Measurements from ENCODE around the gene MCM9. TPM values are rescaled to one million over a fixed set of nuclear protein-coding genes. Genes with fewer than 3 reads are reported as not detected.
A peak's percentile ranks its signal among the peaks of the same experiment; 100 is the strongest.

MCM9 gene
- total RNA-seq, 1 donor from 2014 or later = 27.6 TPM

DNA sequence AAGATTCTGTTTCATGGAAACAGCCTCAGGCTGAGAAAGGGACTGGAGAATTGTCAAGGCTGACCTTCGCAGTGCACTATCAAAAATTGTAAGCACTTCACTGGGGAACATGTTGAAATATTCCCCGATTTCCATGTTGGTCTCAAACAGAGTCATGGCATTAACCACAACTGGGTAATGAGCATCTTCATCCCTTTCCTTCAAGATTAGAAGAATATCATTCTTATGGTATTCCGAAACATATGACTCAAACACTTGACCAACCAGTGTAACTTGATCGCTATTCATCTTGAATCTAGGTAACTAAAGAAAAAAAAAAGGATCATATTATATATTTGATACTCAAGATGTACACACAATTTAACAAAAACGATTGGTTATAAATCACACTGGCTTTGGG, 3.5 kb downstream of the MCM9 start:
- no peak for DNase-seq

DNA sequence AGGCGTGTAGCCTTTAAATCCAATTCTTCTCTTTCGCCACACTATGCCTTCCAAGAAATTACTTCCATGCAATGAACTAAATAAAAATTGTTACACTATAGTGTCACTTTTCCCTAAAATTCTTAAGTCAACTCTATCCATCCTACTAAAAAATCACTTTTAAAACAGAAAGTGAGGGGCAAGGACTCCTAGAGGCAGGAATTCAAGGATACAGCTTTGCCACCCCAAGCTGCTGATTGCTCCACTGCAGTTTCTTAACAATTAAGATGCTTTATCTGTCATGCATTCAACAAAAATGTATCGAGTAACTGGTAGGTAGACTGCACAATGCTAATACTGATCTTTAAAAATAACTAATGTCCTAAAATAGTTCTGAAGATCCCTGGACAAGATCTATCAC, 4.3 kb downstream of the MCM9 start:
- DNase-seq = no peak

DNA sequence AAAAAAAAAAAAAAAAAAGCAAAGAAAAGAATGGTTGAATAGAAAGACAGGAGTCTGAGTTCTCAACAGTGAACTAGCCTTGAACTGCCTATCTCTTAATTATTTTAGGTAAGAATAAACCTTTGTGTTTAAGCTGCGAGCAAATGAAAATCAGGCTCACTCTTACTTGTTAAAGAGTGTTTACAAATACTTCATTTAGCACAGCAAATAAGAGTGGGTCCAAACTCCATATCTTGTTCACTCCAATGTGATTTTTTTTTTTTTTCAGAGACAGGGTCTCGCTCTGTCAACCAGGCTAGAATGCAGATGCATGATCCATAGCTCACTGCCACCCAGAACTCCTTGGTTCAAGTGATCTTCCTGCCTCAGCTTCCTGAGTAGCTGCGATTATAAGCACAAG, 11.9 kb downstream of the MCM9 start:
- no peak for DNase-seq

DNA sequence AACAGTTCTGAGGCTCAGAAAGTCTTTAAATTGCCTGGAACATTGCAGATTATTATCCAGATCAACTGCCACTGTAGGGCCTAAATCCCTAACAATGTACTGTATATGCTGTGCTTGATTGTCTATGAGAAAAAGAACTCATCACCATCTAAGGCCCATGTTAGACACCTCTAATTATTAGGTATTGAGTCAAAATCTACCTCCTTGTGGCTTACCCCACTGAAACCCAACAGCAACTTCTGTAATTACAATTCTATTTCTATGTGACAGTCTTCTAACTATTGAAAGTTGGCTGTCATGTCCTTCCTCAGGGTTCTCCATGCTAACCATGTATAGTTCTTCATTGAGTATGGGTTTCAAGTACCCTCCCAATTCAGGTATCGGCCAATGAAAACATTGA, 13.9 kb downstream of the MCM9 start:
- DNase-seq = no peak

DNA sequence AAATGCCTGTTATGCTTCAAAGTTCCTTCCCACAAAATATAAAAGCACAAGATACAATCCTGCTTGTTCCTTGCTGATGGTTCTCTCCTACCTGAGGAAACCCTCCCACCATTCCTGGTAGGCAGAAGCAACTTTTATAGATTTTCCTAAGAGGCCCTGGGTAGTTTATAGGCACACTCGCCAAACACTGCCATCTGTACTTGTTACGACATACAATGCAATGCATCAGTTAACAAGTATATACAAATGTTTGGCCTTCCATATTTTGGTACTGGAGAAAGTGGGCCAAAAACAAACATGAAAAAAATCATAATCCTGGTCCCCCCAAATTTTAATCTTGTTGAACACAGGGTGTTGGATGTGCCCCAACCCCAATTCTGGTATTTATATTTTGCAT, 16.6 kb downstream of the MCM9 start:
- DNase-seq = no peak

DNA sequence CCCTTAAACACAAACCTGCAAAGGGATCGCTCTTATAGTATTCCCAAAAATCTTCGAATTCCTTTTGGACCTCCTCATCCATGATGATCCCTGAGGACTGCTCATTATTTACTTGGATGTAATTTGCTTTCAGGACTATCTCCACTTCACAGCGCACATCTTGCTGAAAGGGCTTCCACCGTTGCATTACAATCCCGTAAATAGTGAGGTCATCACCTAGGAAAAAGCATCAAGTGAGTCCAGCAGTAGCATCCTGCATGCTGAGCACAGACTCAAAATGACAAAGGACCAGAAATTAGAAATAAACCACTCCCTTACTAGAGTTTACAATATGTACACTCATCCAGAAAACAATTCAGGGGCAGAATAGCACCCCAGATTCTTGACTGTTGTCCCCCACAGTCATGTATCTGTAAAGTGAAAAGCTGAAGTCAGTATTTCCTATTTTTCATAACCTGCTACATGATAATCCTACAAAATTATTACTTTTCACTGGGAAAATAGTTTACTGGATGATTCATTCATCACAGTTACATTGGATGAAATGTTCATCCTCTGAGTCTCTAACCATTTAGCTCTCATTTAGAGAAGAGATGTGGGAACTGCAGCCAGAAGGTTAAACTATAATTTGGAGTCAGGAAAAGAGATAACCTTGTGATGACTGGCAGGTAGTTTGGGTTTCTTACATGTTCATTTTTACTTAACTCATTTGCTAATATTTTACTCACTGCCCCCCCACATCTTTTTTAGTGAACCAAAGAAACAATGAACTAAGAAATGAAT, 17.2 kb downstream of the MCM9 start:
- no peak for DNase-seq

DNA sequence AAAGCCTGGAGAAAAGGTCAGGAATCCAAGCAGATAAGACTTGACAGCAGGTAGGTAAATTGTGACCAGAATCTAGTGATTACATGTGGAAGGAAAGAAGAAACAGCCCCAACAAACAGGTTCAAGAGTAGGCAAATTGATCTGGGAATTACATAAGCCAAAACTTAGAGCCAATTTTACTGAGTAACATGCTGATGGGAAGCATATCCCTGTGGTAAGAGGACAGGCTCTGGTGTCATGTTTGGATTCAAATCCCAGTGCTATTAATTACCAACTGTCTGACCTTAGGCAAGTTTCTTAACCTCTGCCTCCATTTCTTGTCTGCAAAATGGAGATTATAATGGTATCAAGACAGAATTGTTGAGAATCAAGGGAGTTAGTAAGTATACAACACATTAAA, 20.4 kb downstream of the MCM9 start:
- no peak for DNase-seq

DNA sequence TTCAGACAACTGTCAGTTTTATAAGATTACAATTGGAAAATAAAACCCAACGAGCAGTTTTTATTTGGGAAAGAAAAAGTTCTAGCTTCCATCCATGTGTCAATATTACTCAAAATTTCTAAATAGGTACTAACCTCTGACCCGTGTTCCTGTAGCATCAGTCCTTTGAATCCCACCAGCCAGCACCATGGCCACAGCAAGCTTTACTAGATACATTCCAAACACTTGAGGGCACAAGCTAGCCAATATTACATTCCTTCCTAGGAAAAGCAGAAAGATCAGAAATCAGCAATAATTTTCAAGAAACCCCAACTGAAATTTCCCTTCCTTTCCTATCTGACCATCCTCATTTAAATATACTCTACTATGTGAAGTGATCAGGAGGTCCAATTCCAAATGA, 21.8 kb downstream of the MCM9 start:
- no peak for DNase-seq

DNA sequence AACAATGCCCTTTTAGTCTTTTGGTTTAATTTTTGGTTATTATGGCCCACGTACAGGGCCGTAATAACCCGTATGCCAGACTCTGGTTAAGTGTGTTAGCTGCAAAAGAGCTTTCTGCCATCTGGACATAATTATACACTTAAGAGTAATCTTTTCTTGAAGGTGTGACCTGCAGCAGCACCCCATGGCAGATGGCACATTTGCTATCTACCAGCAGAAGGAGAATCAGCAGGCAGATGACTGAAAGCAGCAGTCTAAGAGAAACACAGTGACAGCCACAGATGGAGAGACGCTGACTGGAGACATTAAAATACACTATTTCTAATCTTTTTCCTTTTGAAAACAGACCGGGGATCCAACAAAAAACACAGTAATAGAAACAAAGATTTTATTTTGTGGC, 22.3 kb downstream of the MCM9 start:
- no peak for DNase-seq

DNA sequence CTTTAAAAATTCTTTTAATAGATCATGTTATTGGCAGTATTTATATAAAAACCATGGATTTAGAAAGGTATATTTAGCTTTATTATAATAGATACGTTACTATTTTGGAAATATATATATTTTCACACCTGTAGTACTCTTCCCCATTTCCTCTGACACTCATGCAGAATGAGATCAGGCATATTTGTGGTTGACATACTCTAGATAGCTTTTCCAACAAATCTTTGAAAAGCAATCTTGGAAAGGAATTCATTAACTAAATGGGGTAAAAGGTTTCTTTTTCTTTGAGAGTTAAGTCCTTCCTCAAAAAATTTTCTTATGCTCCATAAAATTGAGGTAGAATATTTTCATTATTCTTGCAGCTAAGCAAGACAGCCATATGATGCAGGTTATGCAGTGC, 26.5 kb downstream of the MCM9 start:
- no peak for DNase-seq

DNA sequence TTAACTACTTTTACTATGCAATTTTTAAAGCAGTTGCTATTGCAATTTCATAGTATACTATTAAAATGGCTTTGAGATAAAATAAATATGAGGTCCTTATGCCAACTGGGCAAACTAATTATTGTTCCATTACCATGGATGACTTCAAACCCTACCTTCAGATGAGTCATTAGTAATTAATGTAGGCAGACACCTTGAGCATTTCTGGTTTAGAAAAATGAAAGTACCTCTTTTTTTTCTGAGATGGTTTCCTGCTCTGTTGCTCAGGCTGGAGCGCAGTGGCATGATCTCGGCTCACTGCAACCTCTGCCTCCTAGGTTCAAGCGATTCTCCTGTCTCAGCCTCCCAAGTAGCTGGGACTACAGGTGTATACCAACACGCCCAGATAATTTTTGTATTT, 29.1 kb downstream of the MCM9 start:
- DNase-seq = no peak

DNA sequence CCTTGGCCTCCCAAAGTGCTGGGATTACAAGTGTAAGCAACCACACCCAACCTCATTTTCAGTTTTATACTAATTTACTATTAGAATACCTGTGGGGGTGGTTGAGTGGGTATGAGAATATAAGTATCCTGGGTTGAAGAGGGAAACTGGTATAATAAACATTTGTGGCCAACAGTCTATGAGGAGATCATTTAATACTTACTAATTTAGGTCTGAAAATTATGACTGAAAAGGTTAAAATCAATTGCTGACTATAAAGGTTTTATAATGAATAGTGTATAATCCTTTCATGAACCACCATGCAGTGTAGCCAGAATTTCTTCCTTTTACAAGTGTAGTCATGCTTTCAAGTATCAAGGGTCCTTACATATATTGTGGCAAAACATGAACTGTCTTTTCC, 29.9 kb downstream of the MCM9 start:
- DNase-seq = no peak

DNA sequence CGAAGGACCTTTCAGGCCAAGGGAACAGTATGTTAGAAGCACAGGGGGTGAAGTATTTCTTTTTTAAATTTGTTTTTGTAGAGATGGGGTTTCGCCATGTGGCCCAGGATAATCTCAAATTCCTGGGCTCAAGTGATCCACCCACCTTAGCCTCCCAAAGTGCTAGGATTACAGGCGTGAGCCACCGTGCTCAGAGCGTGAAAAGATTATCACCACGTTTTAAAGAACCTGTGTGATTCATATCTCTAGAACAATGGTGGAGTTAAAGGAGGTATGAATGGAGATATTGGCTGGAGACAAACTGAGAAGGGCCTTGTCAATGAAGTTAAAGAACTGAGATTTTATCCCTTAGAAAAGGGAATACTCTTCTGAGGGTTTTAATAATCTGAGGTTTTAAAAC, 31.3 kb downstream of the MCM9 start:
- DNase-seq = no peak

DNA sequence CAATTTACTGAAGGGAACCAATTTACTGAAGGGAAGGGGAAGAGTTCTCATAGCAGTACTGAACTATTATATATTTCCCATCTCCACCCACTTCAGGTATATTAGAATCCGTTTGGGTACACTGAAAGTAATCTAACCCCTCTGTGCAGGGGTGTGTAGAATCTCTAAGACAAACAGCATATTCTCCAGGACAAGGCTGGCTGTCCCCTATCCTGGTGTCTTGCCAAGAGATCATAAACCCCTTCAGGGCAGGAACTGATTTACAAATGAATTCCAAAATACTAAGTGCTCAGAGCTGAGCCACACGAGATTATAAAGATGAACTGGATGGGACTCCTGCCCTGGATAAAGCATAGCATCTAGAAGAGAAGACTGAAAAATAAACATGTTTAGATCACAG, 31.8 kb downstream of the MCM9 start:
- no peak for DNase-seq

DNA sequence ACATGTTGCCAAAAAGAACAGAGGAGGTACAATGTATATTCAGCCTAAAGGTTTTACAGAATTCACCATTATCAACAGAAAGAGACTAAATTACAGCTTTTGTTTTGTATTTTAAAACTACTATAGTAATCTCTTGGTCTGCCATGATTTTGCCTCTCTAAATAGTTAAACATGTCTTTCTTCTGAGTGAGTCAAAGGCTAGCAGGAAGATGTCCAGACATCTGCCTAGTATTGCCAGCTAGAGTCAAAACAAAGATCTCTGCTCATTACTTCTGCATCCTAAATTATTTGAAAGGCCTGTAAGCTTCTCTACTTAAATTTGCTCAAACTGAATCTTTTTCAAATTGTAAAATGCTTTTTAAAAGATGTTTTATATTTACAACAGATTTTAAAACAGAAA, 32.2 kb downstream of the MCM9 start:
- peak; percentile 29 for DNase-seq

DNA sequence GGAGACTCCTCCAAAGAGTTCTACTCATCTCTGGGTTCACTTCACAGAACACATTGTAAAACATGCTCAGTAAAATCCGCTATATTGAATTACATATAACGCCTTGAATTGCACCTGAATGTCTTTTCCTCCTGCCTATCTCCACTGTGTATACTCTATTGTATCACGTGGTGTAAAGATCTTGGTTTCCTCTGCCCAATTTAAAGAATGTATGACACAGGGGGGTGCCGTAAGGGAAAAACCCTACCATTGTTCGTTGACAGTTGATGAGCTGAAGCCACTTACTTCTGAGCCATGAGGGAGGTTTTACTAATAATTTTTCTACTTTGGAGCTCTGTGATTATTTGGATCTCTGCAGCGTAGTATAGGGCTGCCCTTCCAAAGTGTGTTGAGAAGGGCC, 35.0 kb downstream of the MCM9 start:
- no peak for DNase-seq

DNA sequence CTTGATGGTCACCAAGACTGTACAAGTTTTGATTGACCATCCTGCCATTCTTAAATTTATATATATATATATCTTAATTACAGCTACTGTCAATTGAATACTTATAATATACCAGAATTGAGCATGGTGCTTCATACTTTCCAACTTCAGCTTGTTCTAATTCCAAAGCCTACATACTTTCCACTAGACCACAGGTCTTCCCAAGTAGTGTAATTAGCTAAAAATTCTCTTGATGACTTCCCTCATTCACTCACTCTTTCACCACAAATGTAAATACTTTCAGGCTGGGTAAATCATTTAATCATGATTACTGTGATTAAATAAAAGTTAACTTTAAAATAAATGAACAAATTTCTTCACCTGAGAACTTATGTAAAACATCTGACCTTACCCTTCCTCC, 37.6 kb downstream of the MCM9 start:
- no peak for DNase-seq

DNA sequence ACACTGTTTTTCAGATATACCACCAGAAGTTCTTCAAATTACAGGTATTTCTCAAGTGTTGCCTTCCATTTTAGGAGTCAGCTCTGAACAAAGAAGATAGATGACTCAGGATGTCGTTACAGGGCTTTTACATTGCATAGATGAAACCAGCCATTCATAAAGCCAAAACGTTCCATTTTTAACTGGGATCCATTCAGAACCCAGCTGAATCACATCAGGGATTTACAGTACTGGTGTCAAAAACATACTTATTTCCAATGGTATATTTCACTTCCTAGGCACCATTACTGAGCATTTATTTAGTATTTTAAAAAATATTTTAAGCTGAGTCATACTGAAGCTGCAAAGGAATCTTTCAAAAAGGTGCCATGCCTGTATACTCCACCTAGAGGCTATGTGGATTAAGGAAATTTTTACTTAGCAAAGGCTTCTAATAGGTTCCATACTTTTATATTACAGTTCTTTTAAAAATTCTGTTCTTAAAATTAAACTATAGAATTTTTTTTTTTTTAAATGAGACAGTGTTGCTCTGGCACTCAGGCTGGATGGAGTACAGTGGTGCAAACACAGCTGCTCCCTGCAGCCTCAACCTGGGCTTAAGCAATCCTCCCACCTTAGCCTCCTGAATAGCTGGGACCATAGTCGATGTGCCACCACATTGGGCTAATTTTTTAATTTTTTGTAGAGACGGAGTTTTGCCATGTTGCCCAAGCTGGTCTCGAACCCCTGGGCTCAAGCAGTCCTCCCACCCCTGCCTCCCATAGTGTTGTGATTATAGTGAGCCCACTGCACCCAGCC, 38.4 kb downstream of the MCM9 start:
- peak; percentile 72 for DNase-seq

DNA sequence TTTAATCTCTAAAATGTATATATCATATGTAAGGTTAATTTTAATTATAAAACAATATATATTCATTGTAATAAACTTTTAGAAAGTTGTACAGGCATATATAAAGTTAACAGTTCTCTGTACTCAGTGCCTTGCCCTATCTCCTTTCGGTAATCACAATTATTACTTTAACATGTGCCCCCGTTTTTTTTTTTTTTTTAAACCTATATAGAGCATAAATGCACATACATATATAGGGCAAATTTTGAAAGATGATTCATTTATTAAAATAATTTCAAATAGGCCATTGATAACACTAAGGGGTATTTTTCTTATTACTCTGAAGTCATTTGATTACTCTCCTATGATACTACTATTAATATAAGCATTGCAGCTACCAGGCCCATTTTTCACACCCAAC, 39.1 kb downstream of the MCM9 start:
- DNase-seq = no peak

DNA sequence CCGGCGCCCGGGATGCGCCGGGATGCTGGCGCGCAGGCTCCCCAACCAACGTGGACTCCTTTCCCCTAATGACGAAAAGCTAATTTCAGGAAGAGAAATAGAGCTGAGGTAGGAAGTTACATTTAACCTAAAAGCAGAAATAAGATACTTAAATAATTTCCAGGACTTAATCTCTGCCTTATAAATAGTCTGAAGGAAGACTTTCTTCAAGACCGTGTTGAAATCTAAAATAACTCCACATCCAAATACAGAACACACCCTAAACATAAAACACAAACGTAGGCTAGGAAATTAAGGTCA, 39.7 kb downstream of the MCM9 start:
- DNase-seq = no peak

DNA sequence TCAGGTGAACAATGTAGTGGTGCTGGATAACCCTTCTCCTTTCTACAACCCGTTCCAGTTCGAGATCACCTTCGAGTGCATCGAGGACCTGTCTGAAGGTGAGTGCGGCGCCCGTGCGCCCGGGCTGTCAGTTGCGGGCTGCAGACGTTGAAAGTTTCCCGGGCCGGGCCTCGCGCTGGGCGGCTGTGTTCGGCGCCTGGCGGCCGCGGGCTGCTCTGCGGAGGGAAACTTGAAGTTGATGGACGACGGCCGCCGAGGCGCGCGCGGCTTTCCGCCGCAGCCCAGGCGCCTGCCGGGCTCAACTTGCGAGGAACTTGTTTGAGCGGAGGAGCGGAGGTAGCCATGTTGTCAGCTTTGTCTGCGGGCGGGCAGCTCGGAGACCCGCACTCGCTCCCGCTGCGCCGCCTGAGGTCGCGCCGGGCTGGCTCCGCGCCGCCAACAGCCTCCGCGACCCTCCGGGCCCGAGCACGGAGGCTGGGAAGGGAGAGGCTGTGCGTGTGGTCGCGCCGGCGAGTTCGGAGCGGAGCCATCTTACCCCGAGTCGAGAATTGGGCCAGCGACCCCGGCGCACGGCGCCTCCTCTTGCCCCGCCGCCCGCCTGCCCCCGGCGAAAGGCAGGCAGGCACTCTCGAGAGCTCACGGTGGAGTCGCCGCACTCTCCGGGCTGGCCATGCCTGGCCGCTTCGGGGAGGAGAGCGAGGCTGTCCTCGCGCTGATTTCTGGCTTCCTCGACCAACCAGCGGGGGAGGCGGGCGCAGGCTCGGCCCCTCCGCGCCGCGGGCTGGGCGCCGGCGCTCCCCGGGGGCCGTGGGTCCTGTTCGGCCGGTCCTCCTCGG, 40.3 kb downstream of the MCM9 start:
- DNase-seq = peak; percentile 74

DNA sequence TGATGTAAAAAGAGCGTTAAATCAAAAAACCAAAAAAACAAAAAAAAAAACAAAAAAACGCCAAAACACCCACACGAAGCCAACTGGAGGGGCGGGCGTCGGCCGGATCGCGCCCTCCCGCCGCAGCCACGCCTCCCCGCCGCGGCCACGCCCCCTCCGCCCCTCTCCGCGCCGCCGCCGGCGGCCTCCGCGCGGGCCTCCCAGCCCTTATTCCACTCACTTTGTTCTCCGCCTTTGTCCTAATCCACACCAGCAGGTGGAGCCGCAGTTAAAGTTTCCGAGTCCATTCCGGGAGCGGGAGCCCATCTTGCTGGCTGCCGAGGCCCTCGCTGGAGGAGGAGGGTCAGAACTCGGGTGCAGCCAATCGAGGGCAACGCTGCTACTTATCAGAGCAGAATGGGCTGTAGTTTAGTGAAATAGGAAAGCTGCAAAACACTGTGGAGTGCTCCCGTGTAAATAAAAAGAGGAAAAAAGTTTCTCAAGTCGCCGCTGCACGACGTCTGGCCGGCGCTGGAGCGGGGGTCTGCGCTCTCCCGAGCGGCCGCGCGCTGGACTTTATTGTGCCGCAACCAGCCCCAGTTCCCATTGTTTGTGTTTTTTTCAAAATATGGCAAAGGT, 41.0 kb downstream of the MCM9 start, which contains the start of gene ASF1A:
TSS of gene ASF1A (plus strand) at position 346 of the 618 bp plus-strand sequence. CDS start at position 608, 262 bp downstream.
- peak; percentile 99 for DNase-seq

All from dermis blood vessel endothelial cell (primary cell).